ENCODE results near the gene IL1RAPL2. TPM values are rescaled to one million over a fixed set of nuclear protein-coding genes. Genes with fewer than 3 reads are reported as not detected.

Gene IL1RAPL2
- total RNA-seq, 1 experiment from 2014 or later, result 1.6 TPM

- H3K36me3 ChIP-seq (ENCODE audit: low read depth), result no peaks in the 10 kb centered on the region
- no peaks in the 10 kb centered on the region for H3K4me1 ChIP-seq (replicated peaks; ENCODE audit: insufficient read depth)
- H3K27me3 ChIP-seq (ENCODE audit: insufficient read depth, low read depth), result no peaks in the 10 kb centered on the region
- TF ChIP-seq, protein P1, sequence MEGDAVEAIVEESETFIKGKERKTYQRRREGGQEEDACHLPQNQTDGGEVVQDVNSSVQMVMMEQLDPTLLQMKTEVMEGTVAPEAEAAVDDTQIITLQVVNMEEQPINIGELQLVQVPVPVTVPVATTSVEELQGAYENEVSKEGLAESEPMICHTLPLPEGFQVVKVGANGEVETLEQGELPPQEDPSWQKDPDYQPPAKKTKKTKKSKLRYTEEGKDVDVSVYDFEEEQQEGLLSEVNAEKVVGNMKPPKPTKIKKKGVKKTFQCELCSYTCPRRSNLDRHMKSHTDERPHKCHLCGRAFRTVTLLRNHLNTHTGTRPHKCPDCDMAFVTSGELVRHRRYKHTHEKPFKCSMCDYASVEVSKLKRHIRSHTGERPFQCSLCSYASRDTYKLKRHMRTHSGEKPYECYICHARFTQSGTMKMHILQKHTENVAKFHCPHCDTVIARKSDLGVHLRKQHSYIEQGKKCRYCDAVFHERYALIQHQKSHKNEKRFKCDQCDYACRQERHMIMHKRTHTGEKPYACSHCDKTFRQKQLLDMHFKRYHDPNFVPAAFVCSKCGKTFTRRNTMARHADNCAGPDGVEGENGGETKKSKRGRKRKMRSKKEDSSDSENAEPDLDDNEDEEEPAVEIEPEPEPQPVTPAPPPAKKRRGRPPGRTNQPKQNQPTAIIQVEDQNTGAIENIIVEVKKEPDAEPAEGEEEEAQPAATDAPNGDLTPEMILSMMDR (conservative IDR thresholded peaks at IDR 0.05), result no peak
- H4K20me1 ChIP-seq (ENCODE audit: insufficient read depth), result no peaks in the 10 kb centered on the region
- DNase-seq, result no peak
- ChIA-PET CTCF (no interaction called here), POLR2A (ENCODE audit: unreplicated experiment) (no interaction called here)
- no peak overlapping the region for H3K4me2 ChIP-seq
- no TSS peak for BruUV-seq (replicated peaks)
- H3K27ac ChIP-seq, result no peak overlapping the region
- H3K9me3 ChIP-seq (ENCODE audit: insufficient read depth, low read depth), result no peaks in the 10 kb centered on the region
- no peaks in the 10 kb centered on the region for H3K9me2 ChIP-seq (ENCODE audit: insufficient read depth)
- intact Hi-C loops (cut with micrococcal nuclease; ENCODE audit: unreplicated experiment), result no loop called here
- H3K4me3 ChIP-seq, result no peak overlapping the region
- H3F3A ChIP-seq (ENCODE audit: insufficient read depth, low read depth), result no peaks in the 10 kb centered on the region
- no peak overlapping the region for H2AFZ ChIP-seq
- no peaks in the 10 kb centered on the region for H3K79me2 ChIP-seq (ENCODE audit: low read depth)
These were observed 736.2 kb downstream of the IL1RAPL2 start for GRCh38 chrX:105302246-105302645.

DNA sequence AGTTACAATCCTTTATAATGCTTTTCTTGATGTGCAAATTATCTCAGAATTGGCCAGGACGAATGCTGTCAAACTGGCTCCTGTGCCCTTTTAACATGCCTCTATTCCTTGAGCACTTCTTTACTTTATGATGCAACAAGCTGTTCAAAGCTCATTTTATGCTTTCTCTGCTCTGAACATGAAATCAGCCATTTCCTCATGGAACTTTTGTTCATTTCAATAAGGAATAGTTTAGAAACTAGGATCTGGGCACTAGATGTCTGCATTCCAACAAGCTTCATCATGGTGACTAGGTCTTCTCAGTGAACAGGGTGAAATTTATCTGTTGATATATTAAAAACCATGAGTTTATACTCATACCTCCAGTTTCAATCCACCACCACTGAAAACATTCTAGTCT is 741.8 kb downstream of the IL1RAPL2 start:
- H3K4me1 ChIP-seq (replicated peaks; ENCODE audit: insufficient read depth), result peaks cover 15% of the 10 kb centered on the region
- peak overlapping the region; percentile 56 for H3K27ac ChIP-seq
- no peak overlapping the region; the same call in 1 of the 2 replicates for H3K4me2 ChIP-seq
- no TSS peak for BruUV-seq (replicated peaks)
- H3K36me3 ChIP-seq (ENCODE audit: low read depth), result no peaks in the 10 kb centered on the region
- no peaks in the 10 kb centered on the region for H3K27me3 ChIP-seq (ENCODE audit: insufficient read depth, low read depth)
- ChIA-PET POLR2A (ENCODE audit: unreplicated experiment) (no interaction called here), CTCF (no interaction called here)
- H3K4me3 ChIP-seq, result no peak overlapping the region
- H3F3A ChIP-seq (ENCODE audit: insufficient read depth, low read depth), result no peaks in the 10 kb centered on the region
- no peaks in the 10 kb centered on the region for H3K9me2 ChIP-seq (ENCODE audit: insufficient read depth)
- no peaks in the 10 kb centered on the region for H3K9me3 ChIP-seq (ENCODE audit: insufficient read depth, low read depth)
- no peaks in the 10 kb centered on the region for H4K20me1 ChIP-seq (ENCODE audit: insufficient read depth)
- intact Hi-C loops (cut with micrococcal nuclease; ENCODE audit: unreplicated experiment), result no loop called here
- H3K79me2 ChIP-seq (ENCODE audit: low read depth), result no peaks in the 10 kb centered on the region
- peak in 1 of 2 experiments; percentile 59 for DNase-seq
- no peak for TF ChIP-seq EZH2 (IDR thresholded peaks at IDR 0.05; ENCODE audit: low read depth)
- TF ChIP-seq, protein P1 (conservative IDR thresholded peaks at IDR 0.05), result no peak
- no peak overlapping the region for H2AFZ ChIP-seq

DNA sequence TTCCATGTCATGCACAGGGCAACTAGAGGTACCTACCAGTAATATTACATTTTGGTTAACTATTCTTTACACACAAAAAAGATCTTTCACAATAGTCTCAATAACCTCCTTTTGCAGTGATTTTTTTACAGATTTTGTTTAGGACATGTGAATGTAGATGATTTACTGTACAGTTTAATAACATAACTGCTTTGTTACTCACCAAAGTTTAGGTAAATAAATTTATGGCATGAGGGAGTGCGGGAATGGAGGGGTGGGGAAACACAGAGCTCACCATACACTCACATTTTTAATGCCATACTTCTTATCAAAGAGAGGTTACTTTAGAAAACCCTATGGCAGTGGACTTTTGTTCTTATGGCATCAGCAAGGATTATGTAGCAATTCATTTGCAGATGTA is 747.6 kb downstream of the IL1RAPL2 start:
- H3K9me2 ChIP-seq (ENCODE audit: insufficient read depth), result no peaks in the 10 kb centered on the region
- peak overlapping the region; percentile 98 for H3K27ac ChIP-seq
- peak overlapping the region; percentile 57; the same call in 1 of the 2 replicates for H3K4me3 ChIP-seq
- intact Hi-C loops (cut with micrococcal nuclease; ENCODE audit: unreplicated experiment), result loop anchor here (5.0 kb wide), 2 partner anchors 41 to 149 kb away; no protein-coding TSS in a partner anchor
- no peaks in the 10 kb centered on the region for H3K27me3 ChIP-seq (ENCODE audit: insufficient read depth, low read depth)
- BruUV-seq (replicated peaks), result no TSS peak
- ChIA-PET CTCF (no interaction called here), POLR2A (ENCODE audit: unreplicated experiment) (no interaction called here)
- no peaks in the 10 kb centered on the region for H3K79me2 ChIP-seq (ENCODE audit: low read depth)
- no peaks in the 10 kb centered on the region for H3K36me3 ChIP-seq (ENCODE audit: low read depth)
- H3F3A ChIP-seq (ENCODE audit: insufficient read depth, low read depth), result peaks cover 21% of the 10 kb centered on the region
- TF ChIP-seq, protein P1 (conservative IDR thresholded peaks at IDR 0.05), result no peak
- TF ChIP-seq EZH2 (IDR thresholded peaks at IDR 0.05; ENCODE audit: low read depth), result no peak
- H2AFZ ChIP-seq, result peak overlapping the region; percentile 73
- no peaks in the 10 kb centered on the region for H4K20me1 ChIP-seq (ENCODE audit: insufficient read depth)
- H3K4me2 ChIP-seq, result peak overlapping the region; percentile 90
- DNase-seq, result peak in 1 of 2 experiments; percentile 70
- peaks cover 39% of the 10 kb centered on the region for H3K4me1 ChIP-seq (replicated peaks; ENCODE audit: insufficient read depth)
- no peaks in the 10 kb centered on the region for H3K9me3 ChIP-seq (ENCODE audit: insufficient read depth, low read depth)

Data from PC-9 (cell line).